ENCODE measurements around the gene OR52E4.

DNA sequence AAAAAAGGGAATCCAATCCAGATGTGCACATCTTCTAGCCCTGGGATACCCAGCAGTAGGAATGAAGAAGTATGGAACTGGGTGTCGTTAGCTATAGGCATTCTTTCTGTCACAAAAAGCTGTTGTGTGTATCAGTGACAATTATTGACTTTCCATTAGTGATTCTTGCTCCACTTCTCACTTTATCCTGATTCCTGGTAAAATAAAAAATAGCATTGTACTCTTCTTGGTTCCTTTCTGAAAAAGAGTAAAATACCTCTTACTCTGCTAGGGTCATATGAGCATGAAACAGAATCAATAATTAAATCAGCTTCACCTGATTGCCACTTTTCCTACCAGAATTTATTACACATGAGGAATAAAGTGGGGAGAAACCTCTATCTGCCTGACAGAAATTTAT, 38.6 kb upstream of the OR52E4 start, which contains the start of gene OR52E6:
- TF ChIP-seq CTCF (IDR thresholded peaks at IDR 0.05; ENCODE audit: extremely low read depth in 1 of 2, insufficient read depth in 1 of 2, low read depth in 1 of 2, low read length in 2 of 2) (no peak), POLR2AphosphoS5 (IDR thresholded peaks at IDR 0.05; ENCODE audit: insufficient read depth, low read depth, low read length) (no peak), POLR2A (IDR thresholded peaks at IDR 0.05; ENCODE audit: low read depth, low read length) (no peak), MYC (IDR thresholded peaks at IDR 0.05; ENCODE audit: low read depth, low read length) (no peak), EZH2 (IDR thresholded peaks at IDR 0.05; ENCODE audit: borderline replicate concordance, low read depth, low read length, severe bottlenecking) (no peak), FOS (IDR thresholded peaks at IDR 0.05; ENCODE audit: borderline replicate concordance, insufficient read depth, low read length) (no peak), JUN (IDR thresholded peaks at IDR 0.05; ENCODE audit: borderline replicate concordance, insufficient read depth, insufficient read length, low read depth) (no peak)
- TF ChIP-seq, protein P1, sequence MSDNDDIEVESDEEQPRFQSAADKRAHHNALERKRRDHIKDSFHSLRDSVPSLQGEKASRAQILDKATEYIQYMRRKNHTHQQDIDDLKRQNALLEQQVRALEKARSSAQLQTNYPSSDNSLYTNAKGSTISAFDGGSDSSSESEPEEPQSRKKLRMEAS (IDR thresholded peaks at IDR 0.05; ENCODE audit: insufficient read depth, insufficient read length): no peak
